Muscle of arm (tissue), 12 donors: ENCODE measurements around the gene TRIM41. TPM values are rescaled to one million over a fixed set of nuclear protein-coding genes. Genes with fewer than 3 reads are reported as not detected.

ENCODE experiments used
- DNase-seq: peaks from one replicate; pipeline ENCODE4 v3.0.0-alpha.2; 2013
- polyA plus RNA-seq, 12 donors: library from polyadenylated mRNA; unstranded; fragments of 120-200 nt; gene quantifications; one replicate each; pipeline ENCODE4 v1.2.1, GENCODE V29; 2013; ENCODE audit not compliant: insufficient read length in 12 of 12

The TRIM41 gene
- polyA plus RNA-seq, 12 donors, result 13.1 to 23.2 (median 16.6) TPM; not detected in 1

GRCh38 chr5:181229996-181230395 is 6.9 kb downstream of the TRIM41 start:
- DNase-seq, result no peak

- no peak for DNase-seq
Observed at GRCh38 chr5:181230551-181230950, 7.5 kb downstream of the TRIM41 start.

- DNase-seq, result no peak
Observed at GRCh38 chr5:181231432-181231831, 8.4 kb downstream of the TRIM41 start.

GRCh38 chr5:181232593-181232992 is 9.5 kb downstream of the TRIM41 start:
- DNase-seq, result no peak

- no peak for DNase-seq
Observed at GRCh38 chr5:181233088-181233800, 10.2 kb downstream of the TRIM41 start.

- DNase-seq, result no peak
Observed at GRCh38 chr5:181233801-181234454, 10.8 kb downstream of the TRIM41 start.

- DNase-seq, result no peak
Observed at GRCh38 chr5:181234455-181235306, 11.6 kb downstream of the TRIM41 start.

- no peak for DNase-seq
Observed at GRCh38 chr5:181235323-181235688, 12.2 kb downstream of the TRIM41 start.

GRCh38 chr5:181235689-181236366 is 12.7 kb downstream of the TRIM41 start:
- DNase-seq, result no peak

GRCh38 chr5:181236471-181236870 is 13.4 kb downstream of the TRIM41 start:
- DNase-seq, result no peak

GRCh38 chr5:181236954-181237641 is 14.0 kb downstream of the TRIM41 start:
- DNase-seq, result no peak

- DNase-seq, result no peak
Observed at GRCh38 chr5:181237729-181238385, 14.8 kb downstream of the TRIM41 start.

GRCh38 chr5:181239062-181239663 is 16.1 kb downstream of the TRIM41 start:
- no peak for DNase-seq

GRCh38 chr5:181241393-181241975 is 18.4 kb downstream of the TRIM41 start:
- no peak for DNase-seq

GRCh38 chr5:181242031-181242451 is 19.0 kb downstream of the TRIM41 start:
- DNase-seq, result no peak

GRCh38 chr5:181243018-181243563 is 20.0 kb downstream of the TRIM41 start:
- DNase-seq, result peak; percentile 39

- DNase-seq, result peak; percentile 94
Observed at GRCh38 chr5:181243564-181244343, 20.7 kb downstream of the TRIM41 start, which contains the start of gene RACK1. Gene RACK1 (minus strand): TSS chr5:181243906. CDS start chr5:181243800, 106 bp downstream.

- DNase-seq, result no peak
Observed at GRCh38 chr5:181245427-181246275, 22.6 kb downstream of the TRIM41 start.
